Heart left ventricle (tissue), 16 donors: Measurements from ENCODE around the gene FGB. TPM values are rescaled to one million over a fixed set of nuclear protein-coding genes. Genes with fewer than 3 reads are reported as not detected.

Experiments
- ATAC-seq, 4 donors: fragments of 200-7000 bp; cut with Tn5 transposase; one replicate each; pipeline ENCODE4 v1.9.1; 2020 to 2022; ENCODE audit warnings: moderate library complexity in 4 of 4, mild to moderate bottlenecking in 3 of 4, moderate number of reproducible peaks in 1 of 4
- DNase-seq, 5 donors: peaks; one replicate each; pipeline ENCODE4 v3.0.0-alpha.2; 2020
- H3K27ac ChIP-seq, 12 donors: fragments of 200-600 bp; sonication (generic) in 4 of 12; one replicate each; pipeline versions ENCODE4 v1.5.0 to v1.8.0; 2016 to 2022; ENCODE audit warnings: mild to moderate bottlenecking in 2 of 12
- H3K27me3 ChIP-seq, 9 donors: fragments of 200-600 bp; sonication (generic) in 2 of 9; one replicate each; pipeline versions ENCODE4 v1.5.1 to v1.8.0; 2016 to 2022; ENCODE audit warnings: mild to moderate bottlenecking in 3 of 9
- H3K36me3 ChIP-seq, 9 donors: fragments of 200-600 bp; sonication (generic) in 2 of 9; one replicate each; pipeline versions ENCODE4 v1.5.0 to v1.8.0; 2018 to 2022; ENCODE audit warnings: mild to moderate bottlenecking in 2 of 9
- H3K4me1 ChIP-seq, 12 donors: fragments of 200-600 bp; sonication (generic) in 4 of 12; one replicate each; pipeline versions ENCODE4 v1.5.0 to v1.8.0; 2016 to 2022; ENCODE audit warnings: mild to moderate bottlenecking in 3 of 12
- H3K4me3 ChIP-seq, 12 donors: fragments of 200-600 bp; sonication (generic) in 4 of 12; one replicate each; pipeline versions ENCODE4 v1.5.0 to v1.8.0; 2017 to 2022; ENCODE audit warnings: mild to moderate bottlenecking in 9 of 12, moderate library complexity in 4 of 12
- H3K9me3 ChIP-seq, 12 donors: fragments of 200-600 bp; sonication (generic) in 4 of 12; one replicate each; pipeline versions ENCODE4 v1.5.0 to v1.8.0; 2016 to 2022; ENCODE audit warnings: mild to moderate bottlenecking in 1 of 12
- CTCF ChIP-seq, 12 donors: fragments of 200-600 bp; sonication (generic) in 4 of 12; IDR thresholded peaks; one replicate each; pipeline versions ENCODE4 v1.5.0 to v1.8.0; 2018 to 2022; ENCODE audit warnings: antibody characterized with exemption in 12 of 12, mild to moderate bottlenecking in 5 of 12
- POLR2A ChIP-seq, 2 donors: fragments of 450-650 bp; IDR thresholded peaks; one replicate each; pipeline ENCODE4 v1.6.1; 2017; ENCODE audit warnings: antibody characterized with exemption in 2 of 2, mild to moderate bottlenecking in 2 of 2, moderate library complexity in 2 of 2
- WGBS, 4 donors: extraction: QIAGEN DNeasy Blood & Tissue Kit in 2 of 4; methylation state at CpG; one replicate each; pipeline versions ENCODE4 v1.1.5 to v1.1.7; 2013 to 2018; 5-methylcytosine and 5-hydroxymethylcytosine counted together
- intact Hi-C, 10 donors: fragments of 100-400 bp; cut with DNase I; formaldehyde crosslinking; loops; one replicate each; pipeline versions ENCODE4 v1.11.1 to v1.14.2; 2022
- polyA plus RNA-seq, 2 donors: library from polyadenylated mRNA; stranded (reverse); fragments of 200-250 nt; gene quantifications; one replicate each; pipeline ENCODE4 v1.2.3, GENCODE V29; 2013
- total RNA-seq, 9 donors: library from RNA; depleted of rRNA in 2 of 9; stranded (reverse); fragments of >200 nt in 2 of 9; fragmentation: NEBNext Ultra II Directional in 3 of 9; extraction: Animal tissue kit (Norgen Biotek cat#: 25700) in 3 of 9; gene quantifications; one replicate each; pipeline versions ENCODE4 v1.1.0 to v1.2.4, GENCODE V29; 2016 to 2023
- donor health status: ischemic (EF 13 %, LVEDD 7.1; RV severe dilation, severe dysfunction).
- donor health status: healthy with polysubstance abuse.
- donor health status: DM: no; HTN: yes; CAD: no.
- donor health status: DM: no; HTN: no; CAD: no.
- donor health status: ischemic (EF 25% LVEDD 6.9; RV normal size, moderate dysfunction).
- donor health status: ischemic (EF 25% LVEDD 5.7; RV mildly dilated, moderate dysfunction).
- donor health status: healthy.
- donor health status: DM: yes; HTN: yes; CAD: no.
- donor health status: ischemic (EF 35%, LVEDD 5.7; RV mildly dilated, moderate dysfunction).
- donor health status: nonischemic (EF 11% LVEDD 7.7; RV severe dilation, severe dysfunction).
- donor health status: DM: yes; HTN: yes; CAD: no.
- donor health status: PGD.
- donor health status: ischemic (EF 29% LVEDD 5.4; RV normal size, mild dysfunction).
- donor health status: nonischemic (EF 23%, LVEDD 6.1; RV moderate dilation, normal function).

The FGB gene
- total and polyA plus RNA-seq, 11 donors: 0.25 to 1.6 (median 0.46) TPM; not detected in 8

GRCh38 chr4:154549894-154550790, 12.7 kb upstream of the FGB start, which contains the start of gene PLRG1:
Gene PLRG1, minus strand, starts transcription at chr4:154550400. Its CDS starts 92 bp downstream, at chr4:154550308.
- 0 to 1% (median 0%) methylated on average over 49 to 51 of the region's 51 CpGs for WGBS, 4 donors
- peak; percentile 98 to 100 (median 100) for ATAC-seq
- intact Hi-C loops: loop anchor here in 8 of 10 donors (5.0 to 10.0 kb wide), 6 partner anchors 67 to 825 kb away; partner anchors contain the start of gene MAP9 (in 2 of the 8)

GRCh38 chr4:154551872-154552686, 10.7 kb upstream of the FGB start:
- peak; percentile 57 to 80 (median 74) for ATAC-seq
- Histone ChIP-seq H3K9me3 (no peaks in the 10 kb centered on the region), H3K4me3 (no peak overlapping the region)

More at GRCh38 chr4:154549894-154550790, 12.7 kb upstream of the FGB start, which contains the start of gene PLRG1:
- H3K9me3 ChIP-seq: no peaks in the 10 kb centered on the region
- H3K4me3 ChIP-seq: peak within 1 kb of the TSS; percentile 56 to 91 (median 72)
- peaks cover 5 to 29% (median 15%) of the 10 kb centered on the region in 12 donors for H3K4me1 ChIP-seq
- peaks cover 3 to 33% (median 29%) of the 10 kb centered on the region in 9 donors for H3K36me3 ChIP-seq
- TF ChIP-seq CTCF (IDR thresholded peaks at IDR 0.05) (peak in 6 of 12 donors; percentile 26 to 48 (median 44)), POLR2A (IDR thresholded peaks at IDR 0.05) (peak in 1 of 2 donors; percentile 75)
- no peaks in the 10 kb centered on the region for H3K27me3 ChIP-seq
- peak within 1 kb of the TSS; percentile 25 to 90 (median 78) for H3K27ac ChIP-seq
- DNase-seq: peak; percentile 95 to 98 (median 96)

GRCh38 chr4:154559141-154559493, 3.7 kb upstream of the FGB start:
- no peak overlapping the region for H3K4me3 ChIP-seq
- DNase-seq (no peak), ATAC-seq (no peak)
- H3K9me3 ChIP-seq: no peaks in the 10 kb centered on the region
- TF ChIP-seq POLR2A (IDR thresholded peaks at IDR 0.05): no peak
- TF ChIP-seq CTCF (IDR thresholded peaks at IDR 0.05): no peak
- WGBS, 4 donors: 88 to 93% (median 91%) methylated on average over 1 of the region's 1 CpG
- H3K36me3 ChIP-seq: no peaks in the 10 kb centered on the region
- H3K4me1 ChIP-seq: no peaks in the 10 kb centered on the region
- no peaks in the 10 kb centered on the region for H3K27me3 ChIP-seq
- no peak overlapping the region for H3K27ac ChIP-seq
- intact Hi-C loops: loop anchor here in 7 of 10 donors (5.0 to 10.0 kb wide), 5 partner anchors 58 to 816 kb away; partner anchors contain the start of gene MAP9 (in 2 of the 7)

More at GRCh38 chr4:154551872-154552686, 10.7 kb upstream of the FGB start:
- Histone ChIP-seq H3K27me3 (no peaks in the 10 kb centered on the region), H3K4me1 (peaks cover 5 to 29% (median 15%) of the 10 kb centered on the region in 12 donors), H3K36me3 (peaks cover 0 to 14% (median 9%) of the 10 kb centered on the region in 9 donors), H3K27ac (peak overlapping the region in 1 of 12 donors; percentile 6)
- peak; percentile 73 to 93 (median 83) for TF ChIP-seq CTCF (IDR thresholded peaks at IDR 0.05)
- TF ChIP-seq POLR2A (IDR thresholded peaks at IDR 0.05): no peak
- WGBS, 4 donors: 18 to 26% (median 19%) methylated on average over 6 of the region's 6 CpGs
- intact Hi-C loops: loop anchor here in 9 of 10 donors (1.0 to 10.0 kb wide), 11 partner anchors 65 to 823 kb away; partner anchors contain the start of gene MAP9 (in 2 of the 9)
- DNase-seq: peak; percentile 63 to 78 (median 69)
